GM21576 (cell line): ENCODE results near the gene GNAT1.

Experiments used
- ATAC-seq: cut with Tn5 transposase; IDR thresholded peaks from one replicate; pipeline ENCODE4 v1.9.1; 2021; ENCODE audit warnings: mild to moderate bottlenecking, moderate library complexity; ENCODE audit not compliant: unreplicated experiment

The GNAT1 gene

GRCh38 chr3:50174947-50175524 lies 16.4 kb upstream of the GNAT1 start:
- ATAC-seq: no peak

DNA sequence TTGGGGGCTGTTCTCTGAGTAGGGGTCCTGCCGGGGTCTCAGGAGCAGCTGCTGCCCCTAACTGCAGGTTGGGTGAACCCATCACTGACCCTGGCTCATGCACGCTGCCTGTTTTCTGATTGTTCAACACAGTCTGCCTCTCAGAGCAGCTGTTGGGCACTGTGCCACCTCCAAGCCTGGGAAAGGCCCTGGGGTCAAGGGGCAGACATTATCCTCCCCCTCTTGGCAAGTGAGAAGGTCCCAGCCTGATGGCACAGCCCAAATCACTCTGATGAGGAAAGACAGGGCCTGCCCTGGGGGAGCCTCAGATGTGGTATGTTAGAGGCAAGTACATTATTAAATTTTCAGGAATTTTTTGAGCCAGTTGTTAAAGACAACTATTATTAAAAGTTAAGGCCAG lies 14.1 kb upstream of the GNAT1 start:
- no peak for ATAC-seq

GRCh38 chr3:50179710-50180109 lies 11.7 kb upstream of the GNAT1 start:
- no peak for ATAC-seq

GRCh38 chr3:50181985-50182384 lies 9.4 kb upstream of the GNAT1 start:
- ATAC-seq: no peak

- no peak for ATAC-seq
These were observed 8.8 kb upstream of the GNAT1 start for GRCh38 chr3:50182533-50183099.

DNA sequence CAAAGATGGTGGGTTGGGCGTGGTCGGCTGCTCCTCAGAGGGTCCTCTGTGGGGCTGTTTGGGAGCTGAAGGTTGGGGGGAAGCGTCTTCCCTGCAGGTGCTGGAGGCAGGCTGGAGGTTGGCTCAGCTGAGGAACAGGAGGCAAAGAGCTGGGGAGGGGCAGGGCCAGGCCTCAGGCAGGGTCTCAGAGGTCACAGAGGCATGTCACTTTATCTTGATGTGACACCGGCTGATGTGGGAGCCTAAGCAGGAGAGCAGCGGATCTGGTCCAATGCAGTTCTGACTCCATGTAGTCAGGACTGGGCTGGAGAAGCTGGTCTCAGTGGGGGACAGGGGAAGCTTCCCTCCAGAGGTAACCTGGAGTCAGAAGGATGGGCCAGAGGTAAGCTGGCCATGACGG lies 7.7 kb upstream of the GNAT1 start:
- no peak for ATAC-seq

DNA sequence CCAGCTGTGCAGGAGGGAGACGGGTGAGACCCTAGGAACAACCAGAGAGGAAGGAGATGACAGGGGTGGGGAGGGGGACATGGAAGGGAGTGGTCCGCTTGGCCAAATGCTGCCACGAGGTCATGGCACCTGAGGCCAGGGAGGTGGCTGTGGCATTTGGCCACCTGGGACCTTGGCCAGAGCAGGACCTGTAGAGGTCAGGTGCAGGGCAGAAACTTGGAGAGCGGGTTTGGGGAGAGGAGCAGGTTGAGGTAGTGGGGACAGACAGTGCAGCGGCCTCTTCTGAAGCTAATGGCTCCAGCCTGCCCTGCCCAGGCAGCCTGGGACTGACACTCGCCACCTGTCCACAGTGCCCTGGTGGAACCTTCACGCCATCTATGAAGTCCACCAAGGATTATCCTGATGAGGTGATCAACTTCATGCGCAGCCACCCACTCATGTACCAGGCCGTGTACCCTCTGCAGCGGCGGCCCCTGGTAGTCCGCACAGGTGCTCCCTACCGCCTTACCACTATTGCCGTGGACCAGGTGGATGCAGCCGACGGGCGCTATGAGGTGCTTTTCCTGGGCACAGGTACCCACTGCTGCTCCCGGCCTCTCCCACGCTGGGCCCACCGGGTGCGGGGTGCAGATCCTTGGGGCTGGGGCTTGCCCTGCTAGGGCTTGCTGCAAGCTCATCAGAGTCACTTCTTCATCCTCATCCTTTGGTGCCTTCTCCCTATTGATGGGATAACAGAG lies 7.0 kb upstream of the GNAT1 start:
- no peak for ATAC-seq

DNA sequence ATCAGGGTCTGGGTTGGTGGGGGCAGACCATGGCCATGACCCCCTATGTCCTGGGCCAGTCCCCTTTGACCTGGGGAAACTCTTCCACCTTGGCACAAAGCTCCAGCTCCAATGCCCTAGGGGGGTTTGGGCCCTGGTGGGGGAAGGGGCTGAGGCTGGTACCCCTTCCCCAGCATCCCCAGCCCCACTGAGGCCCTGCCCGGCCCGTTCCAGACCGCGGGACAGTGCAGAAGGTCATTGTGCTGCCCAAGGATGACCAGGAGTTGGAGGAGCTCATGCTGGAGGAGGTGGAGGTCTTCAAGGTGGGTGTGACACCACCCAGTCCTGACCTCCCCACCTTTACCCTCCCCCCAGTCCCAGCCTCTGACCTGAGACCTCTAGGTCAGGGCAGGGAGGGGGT lies 6.2 kb upstream of the GNAT1 start:
- ATAC-seq: no peak

- no peak for ATAC-seq
These were observed 5.3 kb upstream of the GNAT1 start for GRCh38 chr3:50186096-50186495.

DNA sequence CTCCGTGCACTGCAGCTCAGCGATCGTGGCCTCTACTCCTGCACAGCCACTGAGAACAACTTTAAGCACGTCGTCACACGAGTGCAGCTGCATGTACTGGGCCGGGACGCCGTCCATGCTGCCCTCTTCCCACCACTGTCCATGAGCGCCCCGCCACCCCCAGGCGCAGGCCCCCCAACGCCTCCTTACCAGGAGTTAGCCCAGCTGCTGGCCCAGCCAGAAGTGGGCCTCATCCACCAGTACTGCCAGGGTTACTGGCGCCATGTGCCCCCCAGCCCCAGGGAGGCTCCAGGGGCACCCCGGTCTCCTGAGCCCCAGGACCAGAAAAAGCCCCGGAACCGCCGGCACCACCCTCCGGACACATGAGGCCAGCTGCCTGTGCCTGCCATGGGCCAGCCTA lies 3.7 kb upstream of the GNAT1 start:
- no peak for ATAC-seq

GRCh38 chr3:50189274-50189673 lies 2.1 kb upstream of the GNAT1 start:
- no peak for ATAC-seq

DNA sequence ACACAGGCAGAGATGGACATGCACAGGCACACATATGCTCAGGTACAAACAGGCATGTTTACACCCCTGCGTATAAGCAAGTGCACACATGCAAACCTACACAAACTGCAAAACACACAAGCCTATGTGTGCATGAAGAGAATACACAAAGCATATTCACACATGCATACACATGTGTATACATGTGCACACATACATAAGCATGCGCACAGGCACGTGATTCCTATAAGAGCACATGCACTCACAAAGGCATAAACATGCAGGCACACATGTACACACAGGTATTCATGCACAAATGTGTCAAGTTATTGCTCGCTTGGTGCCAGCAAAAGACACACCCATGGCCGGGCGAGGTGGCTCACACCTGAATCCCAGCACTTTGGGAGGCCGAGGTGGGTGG lies 1.4 kb upstream of the GNAT1 start:
- ATAC-seq: no peak

- no peak for ATAC-seq
These were observed 714 bp downstream of the GNAT1 start for GRCh38 chr3:50192124-50192523.

DNA sequence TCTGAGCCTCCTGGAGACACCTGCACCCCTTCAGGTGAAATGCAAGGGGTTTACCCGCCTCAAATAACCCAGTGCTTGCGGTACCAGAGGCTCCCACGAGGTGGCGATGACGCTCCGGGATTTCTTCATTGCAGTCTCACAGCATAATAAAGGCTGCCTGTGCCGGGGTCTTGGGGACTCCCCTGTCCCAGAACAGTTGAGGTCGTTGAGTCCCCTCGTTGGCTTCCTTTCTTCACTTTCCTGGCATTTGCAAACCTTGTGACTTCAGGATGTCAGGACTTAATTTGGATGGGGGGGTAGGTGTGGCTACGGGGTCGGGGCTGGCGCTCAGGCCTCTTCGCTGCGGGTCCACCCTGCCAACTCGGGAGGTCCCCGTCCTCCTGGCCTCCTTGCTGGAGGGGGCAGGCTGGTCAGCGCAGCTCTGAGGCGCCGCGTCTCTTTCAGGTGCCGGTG lies 1.3 kb downstream of the GNAT1 start:
- no peak for ATAC-seq

GRCh38 chr3:50193286-50193685 lies 1.9 kb downstream of the GNAT1 start:
- ATAC-seq: no peak

GRCh38 chr3:50193746-50194127 lies 2.3 kb downstream of the GNAT1 start:
- ATAC-seq: no peak

- no peak for ATAC-seq
These were observed 2.9 kb downstream of the GNAT1 start for GRCh38 chr3:50194128-50194902.

- no peak for ATAC-seq
These were observed 3.6 kb downstream of the GNAT1 start for GRCh38 chr3:50194903-50195500.

- no peak for ATAC-seq
These were observed 4.3 kb downstream of the GNAT1 start for GRCh38 chr3:50195501-50196252.

GRCh38 chr3:50196253-50196801 lies 4.9 kb downstream of the GNAT1 start:
- no peak for ATAC-seq
